ENCODE data around the gene RAPGEF3.

DNA sequence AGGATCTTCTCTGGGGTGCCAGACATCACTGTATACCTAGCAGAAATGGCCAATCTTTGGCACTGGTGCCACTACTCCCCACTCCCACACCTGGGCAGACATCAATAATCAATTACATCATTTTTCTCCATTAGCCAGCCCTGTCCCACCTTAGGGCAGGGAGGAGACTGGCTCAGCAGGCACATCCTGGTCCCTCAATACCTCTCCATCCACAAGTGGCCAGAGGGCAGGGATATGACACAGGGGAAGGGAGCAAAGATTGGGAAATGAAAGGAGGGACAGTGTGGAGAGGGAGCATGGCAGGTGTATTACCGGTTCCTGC lies 10.2 kb downstream of the RAPGEF3 start:
- TF ChIP-seq POLR2AphosphoS5 (IDR thresholded peaks at IDR 0.05; ENCODE audit: low read depth) = no peak
- TF ChIP-seq, protein P1, sequence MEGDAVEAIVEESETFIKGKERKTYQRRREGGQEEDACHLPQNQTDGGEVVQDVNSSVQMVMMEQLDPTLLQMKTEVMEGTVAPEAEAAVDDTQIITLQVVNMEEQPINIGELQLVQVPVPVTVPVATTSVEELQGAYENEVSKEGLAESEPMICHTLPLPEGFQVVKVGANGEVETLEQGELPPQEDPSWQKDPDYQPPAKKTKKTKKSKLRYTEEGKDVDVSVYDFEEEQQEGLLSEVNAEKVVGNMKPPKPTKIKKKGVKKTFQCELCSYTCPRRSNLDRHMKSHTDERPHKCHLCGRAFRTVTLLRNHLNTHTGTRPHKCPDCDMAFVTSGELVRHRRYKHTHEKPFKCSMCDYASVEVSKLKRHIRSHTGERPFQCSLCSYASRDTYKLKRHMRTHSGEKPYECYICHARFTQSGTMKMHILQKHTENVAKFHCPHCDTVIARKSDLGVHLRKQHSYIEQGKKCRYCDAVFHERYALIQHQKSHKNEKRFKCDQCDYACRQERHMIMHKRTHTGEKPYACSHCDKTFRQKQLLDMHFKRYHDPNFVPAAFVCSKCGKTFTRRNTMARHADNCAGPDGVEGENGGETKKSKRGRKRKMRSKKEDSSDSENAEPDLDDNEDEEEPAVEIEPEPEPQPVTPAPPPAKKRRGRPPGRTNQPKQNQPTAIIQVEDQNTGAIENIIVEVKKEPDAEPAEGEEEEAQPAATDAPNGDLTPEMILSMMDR (IDR thresholded peaks at IDR 0.05; ENCODE audit: insufficient read depth, low read length) = no peak

Measured in HL-60 (cell line).